ENCODE data around the gene GTF3C4. TPM values are rescaled to one million over a fixed set of nuclear protein-coding genes. Genes with fewer than 3 reads are reported as not detected.

The GTF3C4 gene
- total and polyA plus RNA-seq, 2 of the 8 experiments (the other 6 are each of a cell fraction or from before 2014, with no cell fraction given) = 6.8 to 39.2 TPM

DNA sequence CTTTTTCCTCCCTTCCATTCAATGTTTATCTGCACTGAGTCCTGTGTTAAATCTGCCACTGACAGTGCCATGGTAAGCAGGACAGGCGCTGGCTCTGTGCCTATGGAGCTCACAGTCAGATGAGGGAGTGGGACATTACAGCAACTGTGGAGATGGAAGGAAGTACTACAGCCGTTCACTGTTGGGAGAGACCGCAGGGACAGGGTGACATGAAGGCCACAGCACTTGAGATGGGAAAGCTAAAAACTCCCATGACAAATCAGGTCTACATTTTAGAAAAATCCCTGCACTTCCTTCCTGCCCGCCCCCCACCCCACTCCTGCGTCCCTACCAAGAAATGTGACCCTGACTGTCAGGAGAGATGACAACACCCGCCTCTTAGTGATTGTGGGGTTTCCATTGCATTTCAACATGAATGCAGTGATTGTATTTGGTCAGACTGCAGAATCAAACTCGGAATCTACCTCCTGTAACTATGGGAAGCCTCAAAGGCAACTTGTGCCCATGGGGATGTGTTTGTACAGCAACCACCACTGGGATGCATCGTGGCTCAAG lies 56.4 kb downstream of the GTF3C4 start (continued):
- TF ChIP-seq, protein P1, sequence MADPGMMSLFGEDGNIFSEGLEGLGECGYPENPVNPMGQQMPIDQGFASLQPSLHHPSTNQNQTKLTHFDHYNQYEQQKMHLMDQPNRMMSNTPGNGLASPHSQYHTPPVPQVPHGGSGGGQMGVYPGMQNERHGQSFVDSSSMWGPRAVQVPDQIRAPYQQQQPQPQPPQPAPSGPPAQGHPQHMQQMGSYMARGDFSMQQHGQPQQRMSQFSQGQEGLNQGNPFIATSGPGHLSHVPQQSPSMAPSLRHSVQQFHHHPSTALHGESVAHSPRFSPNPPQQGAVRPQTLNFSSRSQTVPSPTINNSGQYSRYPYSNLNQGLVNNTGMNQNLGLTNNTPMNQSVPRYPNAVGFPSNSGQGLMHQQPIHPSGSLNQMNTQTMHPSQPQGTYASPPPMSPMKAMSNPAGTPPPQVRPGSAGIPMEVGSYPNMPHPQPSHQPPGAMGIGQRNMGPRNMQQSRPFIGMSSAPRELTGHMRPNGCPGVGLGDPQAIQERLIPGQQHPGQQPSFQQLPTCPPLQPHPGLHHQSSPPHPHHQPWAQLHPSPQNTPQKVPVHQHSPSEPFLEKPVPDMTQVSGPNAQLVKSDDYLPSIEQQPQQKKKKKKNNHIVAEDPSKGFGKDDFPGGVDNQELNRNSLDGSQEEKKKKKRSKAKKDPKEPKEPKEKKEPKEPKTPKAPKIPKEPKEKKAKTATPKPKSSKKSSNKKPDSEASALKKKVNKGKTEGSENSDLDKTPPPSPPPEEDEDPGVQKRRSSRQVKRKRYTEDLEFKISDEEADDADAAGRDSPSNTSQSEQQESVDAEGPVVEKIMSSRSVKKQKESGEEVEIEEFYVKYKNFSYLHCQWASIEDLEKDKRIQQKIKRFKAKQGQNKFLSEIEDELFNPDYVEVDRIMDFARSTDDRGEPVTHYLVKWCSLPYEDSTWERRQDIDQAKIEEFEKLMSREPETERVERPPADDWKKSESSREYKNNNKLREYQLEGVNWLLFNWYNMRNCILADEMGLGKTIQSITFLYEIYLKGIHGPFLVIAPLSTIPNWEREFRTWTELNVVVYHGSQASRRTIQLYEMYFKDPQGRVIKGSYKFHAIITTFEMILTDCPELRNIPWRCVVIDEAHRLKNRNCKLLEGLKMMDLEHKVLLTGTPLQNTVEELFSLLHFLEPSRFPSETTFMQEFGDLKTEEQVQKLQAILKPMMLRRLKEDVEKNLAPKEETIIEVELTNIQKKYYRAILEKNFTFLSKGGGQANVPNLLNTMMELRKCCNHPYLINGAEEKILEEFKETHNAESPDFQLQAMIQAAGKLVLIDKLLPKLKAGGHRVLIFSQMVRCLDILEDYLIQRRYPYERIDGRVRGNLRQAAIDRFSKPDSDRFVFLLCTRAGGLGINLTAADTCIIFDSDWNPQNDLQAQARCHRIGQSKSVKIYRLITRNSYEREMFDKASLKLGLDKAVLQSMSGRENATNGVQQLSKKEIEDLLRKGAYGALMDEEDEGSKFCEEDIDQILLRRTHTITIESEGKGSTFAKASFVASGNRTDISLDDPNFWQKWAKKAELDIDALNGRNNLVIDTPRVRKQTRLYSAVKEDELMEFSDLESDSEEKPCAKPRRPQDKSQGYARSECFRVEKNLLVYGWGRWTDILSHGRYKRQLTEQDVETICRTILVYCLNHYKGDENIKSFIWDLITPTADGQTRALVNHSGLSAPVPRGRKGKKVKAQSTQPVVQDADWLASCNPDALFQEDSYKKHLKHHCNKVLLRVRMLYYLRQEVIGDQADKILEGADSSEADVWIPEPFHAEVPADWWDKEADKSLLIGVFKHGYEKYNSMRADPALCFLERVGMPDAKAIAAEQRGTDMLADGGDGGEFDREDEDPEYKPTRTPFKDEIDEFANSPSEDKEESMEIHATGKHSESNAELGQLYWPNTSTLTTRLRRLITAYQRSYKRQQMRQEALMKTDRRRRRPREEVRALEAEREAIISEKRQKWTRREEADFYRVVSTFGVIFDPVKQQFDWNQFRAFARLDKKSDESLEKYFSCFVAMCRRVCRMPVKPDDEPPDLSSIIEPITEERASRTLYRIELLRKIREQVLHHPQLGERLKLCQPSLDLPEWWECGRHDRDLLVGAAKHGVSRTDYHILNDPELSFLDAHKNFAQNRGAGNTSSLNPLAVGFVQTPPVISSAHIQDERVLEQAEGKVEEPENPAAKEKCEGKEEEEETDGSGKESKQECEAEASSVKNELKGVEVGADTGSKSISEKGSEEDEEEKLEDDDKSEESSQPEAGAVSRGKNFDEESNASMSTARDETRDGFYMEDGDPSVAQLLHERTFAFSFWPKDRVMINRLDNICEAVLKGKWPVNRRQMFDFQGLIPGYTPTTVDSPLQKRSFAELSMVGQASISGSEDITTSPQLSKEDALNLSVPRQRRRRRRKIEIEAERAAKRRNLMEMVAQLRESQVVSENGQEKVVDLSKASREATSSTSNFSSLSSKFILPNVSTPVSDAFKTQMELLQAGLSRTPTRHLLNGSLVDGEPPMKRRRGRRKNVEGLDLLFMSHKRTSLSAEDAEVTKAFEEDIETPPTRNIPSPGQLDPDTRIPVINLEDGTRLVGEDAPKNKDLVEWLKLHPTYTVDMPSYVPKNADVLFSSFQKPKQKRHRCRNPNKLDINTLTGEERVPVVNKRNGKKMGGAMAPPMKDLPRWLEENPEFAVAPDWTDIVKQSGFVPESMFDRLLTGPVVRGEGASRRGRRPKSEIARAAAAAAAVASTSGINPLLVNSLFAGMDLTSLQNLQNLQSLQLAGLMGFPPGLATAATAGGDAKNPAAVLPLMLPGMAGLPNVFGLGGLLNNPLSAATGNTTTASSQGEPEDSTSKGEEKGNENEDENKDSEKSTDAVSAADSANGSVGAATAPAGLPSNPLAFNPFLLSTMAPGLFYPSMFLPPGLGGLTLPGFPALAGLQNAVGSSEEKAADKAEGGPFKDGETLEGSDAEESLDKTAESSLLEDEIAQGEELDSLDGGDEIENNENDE (IDR thresholded peaks at IDR 0.05; ENCODE audit: insufficient replicate concordance, low read length) = no peak
- no peak for TF ChIP-seq CHD2 (IDR thresholded peaks at IDR 0.05; ENCODE audit: low read length)
- TF ChIP-seq E2F6 (IDR thresholded peaks at IDR 0.05) = no peak
- no peak for TF ChIP-seq USF2 (IDR thresholded peaks at IDR 0.05; ENCODE audit: low read length)
- no peak for TF ChIP-seq NANOG (IDR thresholded peaks at IDR 0.05; ENCODE audit: insufficient read depth, low read depth, low read length, poor library complexity, severe bottlenecking)
- no peak for TF ChIP-seq SP2 (IDR thresholded peaks at IDR 0.05; ENCODE audit: low read length)
- TF ChIP-seq RBBP5 (IDR thresholded peaks at IDR 0.05; ENCODE audit: borderline replicate concordance, low read depth, low read length) = no peak
- no peak for TF ChIP-seq TAF7 (optimal IDR thresholded peaks at IDR 0.05; ENCODE audit: borderline replicate concordance, low read depth, low read length)
- no peak for TF ChIP-seq ZNF274 (IDR thresholded peaks at IDR 0.05; ENCODE audit: borderline replicate concordance, extremely low read depth, low read length)

Data from H1 (cell line).